Forelimb muscle (tissue), 1 donor: ENCODE measurements around the gene MAP7D3. TPM values are rescaled to one million over a fixed set of nuclear protein-coding genes. Genes with fewer than 3 reads are reported as not detected.
"Not testable (repeated sequence)": the region's sequence is repeated elsewhere in the genome, so short reads cannot be mapped to it uniquely, and the experiment has no call there.

Experiments used
- DNase-seq: peaks from one replicate; pipeline ENCODE4 v3.0.0-alpha.2; 2013; ENCODE audit warnings: low read depth
- polyA plus RNA-seq: library from polyadenylated mRNA; unstranded; fragments of 120-200 nt; gene quantifications from one replicate; pipeline ENCODE4 v1.2.1, GENCODE V29; 2013; ENCODE audit not compliant: insufficient read length

The MAP7D3 gene
- polyA plus RNA-seq, 1 donor = 14.4 TPM

- no peak for DNase-seq
These were observed 68.0 kb downstream of the MAP7D3 start for GRCh38 chrX:136183172-136183571.

- peak; percentile 76 for DNase-seq
These were observed 68.8 kb downstream of the MAP7D3 start for GRCh38 chrX:136182414-136182813.

- DNase-seq = no peak
These were observed 72.1 kb downstream of the MAP7D3 start for GRCh38 chrX:136179133-136179532.

- peak; percentile 31 for DNase-seq
These were observed 74.8 kb downstream of the MAP7D3 start for GRCh38 chrX:136176399-136176825.

- no peak for DNase-seq
These were observed 79.8 kb downstream of the MAP7D3 start for GRCh38 chrX:136171420-136171819.

- DNase-seq = no peak
These were observed 80.9 kb downstream of the MAP7D3 start for GRCh38 chrX:136170139-136170800.

GRCh38 chrX:136168929-136169735 is 82.1 kb downstream of the MAP7D3 start:
- peak; percentile 32 for DNase-seq

GRCh38 chrX:136167989-136168388 is 83.2 kb downstream of the MAP7D3 start:
- not testable (repeated sequence) for DNase-seq

- DNase-seq = no peak
These were observed 84.9 kb downstream of the MAP7D3 start for GRCh38 chrX:136166221-136166855.

- no peak for DNase-seq
These were observed 85.8 kb downstream of the MAP7D3 start for GRCh38 chrX:136165406-136165805.

GRCh38 chrX:136163689-136164088 is 87.5 kb downstream of the MAP7D3 start:
- no peak for DNase-seq

Other genes with a start within 250 kb of the MAP7D3 start
- gene FHL1, start 103.9 kb downstream of the MAP7D3 start, polyA plus RNA-seq = 1,936 TPM
- not detected for gene ADGRG4, start 49.6 kb upstream of the MAP7D3 start, polyA plus RNA-seq
- not detected for gene BRS3, start 236.5 kb upstream of the MAP7D3 start, polyA plus RNA-seq
- gene HTATSF1, start 246.2 kb upstream of the MAP7D3 start, polyA plus RNA-seq = 90.4 TPM